GM19372 (cell line): ENCODE measurements around the gene ABCD4.
A peak's percentile ranks its signal among the peaks of the same experiment; 100 is the strongest.

Source experiments
- ATAC-seq: cut with Tn5 transposase; IDR thresholded peaks from one replicate; pipeline ENCODE4 v1.9.1; 2021; ENCODE audit warnings: mild to moderate bottlenecking, low read depth, moderate library complexity; ENCODE audit not compliant: unreplicated experiment

ABCD4 gene

DNA sequence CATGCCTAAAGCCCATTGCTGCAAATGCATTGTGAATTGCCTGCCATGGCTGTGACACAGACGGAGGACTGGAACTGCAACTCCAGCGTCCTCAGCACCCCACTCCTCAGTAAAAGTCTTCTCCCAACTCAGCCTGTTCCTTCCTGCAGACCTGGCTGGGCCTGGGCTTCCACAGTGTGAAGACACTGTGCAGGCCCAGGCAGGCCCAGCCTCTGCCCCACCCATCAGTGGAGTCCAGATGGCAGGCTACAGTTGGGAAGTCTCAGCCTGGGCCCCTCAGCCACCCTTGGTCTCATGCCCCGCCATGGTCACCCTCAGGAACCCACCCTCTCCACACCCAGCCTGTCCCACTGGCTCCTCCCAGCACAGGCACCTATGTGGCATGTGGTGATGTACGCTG, 41.4 kb downstream of the ABCD4 start:
- ATAC-seq: no peak

- ATAC-seq: no peak
Measured at GRCh38 chr14:74260525-74261233, 42.1 kb downstream of the ABCD4 start.

DNA sequence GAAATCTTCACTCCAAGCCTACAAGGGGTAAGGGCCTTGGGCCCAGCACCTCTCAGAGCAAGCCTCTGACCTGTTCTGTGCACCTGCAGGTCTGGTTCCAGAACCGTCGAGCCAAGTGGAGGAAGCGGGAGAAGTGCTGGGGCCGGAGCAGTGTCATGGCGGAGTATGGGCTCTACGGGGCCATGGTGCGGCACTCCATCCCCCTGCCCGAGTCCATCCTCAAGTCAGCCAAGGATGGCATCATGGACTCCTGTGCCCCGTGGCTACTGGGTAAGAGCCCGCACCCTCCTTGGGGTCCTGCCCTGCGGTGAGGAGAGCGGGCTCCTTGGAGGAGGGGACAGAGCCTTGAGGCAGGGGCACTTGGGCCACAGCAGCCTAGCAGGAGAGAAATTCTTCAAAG, 43.2 kb downstream of the ABCD4 start:
- ATAC-seq: no peak

DNA sequence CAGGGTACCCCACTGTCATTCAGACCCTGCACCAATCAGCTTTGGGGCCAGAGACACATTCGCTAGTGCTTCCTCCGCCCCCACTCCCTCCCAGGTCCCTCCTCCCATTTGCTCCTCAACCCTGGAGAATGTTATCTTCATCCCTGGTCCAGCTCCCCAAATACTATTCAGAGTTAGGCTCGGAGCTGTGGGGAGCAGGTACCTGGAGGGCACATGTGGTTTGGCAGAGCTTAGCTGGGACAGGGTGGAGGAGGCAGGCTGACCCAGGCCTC, 44.0 kb downstream of the ABCD4 start:
- ATAC-seq: no peak

GRCh38 chr14:74257941-74258763, 44.6 kb downstream of the ABCD4 start:
- ATAC-seq: no peak

DNA sequence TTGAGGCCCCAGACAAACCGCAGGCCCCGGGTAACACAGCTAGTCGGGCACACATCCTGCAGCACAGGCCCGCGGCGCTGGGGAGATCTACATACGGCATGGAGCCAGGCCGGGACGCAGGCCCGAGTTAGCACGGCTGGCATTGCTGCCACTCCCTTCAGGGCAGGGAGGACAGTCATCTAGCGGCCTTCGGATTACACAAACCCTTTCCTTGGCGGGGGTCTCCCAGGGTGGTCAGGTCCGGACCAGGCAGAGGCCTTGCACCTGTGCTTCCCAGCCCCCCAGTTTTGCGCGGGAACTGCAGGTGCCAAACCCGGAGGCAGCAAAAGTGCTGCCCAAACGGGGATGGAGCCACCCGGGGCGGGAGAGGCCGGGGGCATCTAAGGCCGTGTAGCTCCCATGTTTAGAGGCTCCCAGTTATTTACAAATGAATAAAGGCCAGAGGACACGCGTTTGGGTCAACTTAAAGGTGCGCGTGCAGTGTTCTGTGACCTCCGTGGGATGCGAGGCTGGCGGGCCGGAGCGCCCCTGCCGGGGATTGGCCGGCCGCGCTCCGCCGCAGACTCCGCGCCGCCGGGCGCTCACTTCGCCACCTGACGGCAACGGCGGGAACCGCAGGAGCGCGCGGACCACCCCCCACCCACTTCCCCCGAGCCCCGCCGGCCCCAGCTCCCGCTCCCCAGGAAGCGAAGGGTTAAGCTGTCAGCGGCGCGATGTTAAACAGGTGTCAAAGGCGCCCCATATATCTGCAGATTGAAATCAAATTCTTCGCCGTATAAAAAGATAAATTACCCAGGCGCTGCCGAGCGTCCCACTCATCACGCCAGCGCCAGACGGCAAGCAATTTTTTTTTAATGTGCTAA, 45.4 kb downstream of the ABCD4 start:
- peak; percentile 67 for ATAC-seq

DNA sequence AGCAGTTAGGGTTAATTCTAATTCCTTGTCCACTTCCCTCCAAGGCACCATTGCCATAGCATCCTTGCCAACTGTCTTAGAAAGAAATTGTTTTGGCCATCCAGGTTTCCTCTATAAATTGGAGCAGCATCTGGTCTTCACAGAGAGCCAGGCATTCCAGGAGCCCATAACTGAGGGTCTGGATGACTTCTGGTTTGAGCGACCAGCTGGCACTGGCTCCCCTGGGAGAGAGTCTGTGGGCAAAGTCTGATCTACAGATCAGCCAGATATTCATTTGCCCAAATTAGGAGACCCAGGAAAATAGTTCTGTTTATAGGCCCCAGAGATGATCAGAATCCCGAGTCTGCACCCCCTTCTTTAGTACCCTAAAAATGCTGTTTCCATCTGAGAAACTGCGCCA, 47.5 kb downstream of the ABCD4 start:
- no peak for ATAC-seq

DNA sequence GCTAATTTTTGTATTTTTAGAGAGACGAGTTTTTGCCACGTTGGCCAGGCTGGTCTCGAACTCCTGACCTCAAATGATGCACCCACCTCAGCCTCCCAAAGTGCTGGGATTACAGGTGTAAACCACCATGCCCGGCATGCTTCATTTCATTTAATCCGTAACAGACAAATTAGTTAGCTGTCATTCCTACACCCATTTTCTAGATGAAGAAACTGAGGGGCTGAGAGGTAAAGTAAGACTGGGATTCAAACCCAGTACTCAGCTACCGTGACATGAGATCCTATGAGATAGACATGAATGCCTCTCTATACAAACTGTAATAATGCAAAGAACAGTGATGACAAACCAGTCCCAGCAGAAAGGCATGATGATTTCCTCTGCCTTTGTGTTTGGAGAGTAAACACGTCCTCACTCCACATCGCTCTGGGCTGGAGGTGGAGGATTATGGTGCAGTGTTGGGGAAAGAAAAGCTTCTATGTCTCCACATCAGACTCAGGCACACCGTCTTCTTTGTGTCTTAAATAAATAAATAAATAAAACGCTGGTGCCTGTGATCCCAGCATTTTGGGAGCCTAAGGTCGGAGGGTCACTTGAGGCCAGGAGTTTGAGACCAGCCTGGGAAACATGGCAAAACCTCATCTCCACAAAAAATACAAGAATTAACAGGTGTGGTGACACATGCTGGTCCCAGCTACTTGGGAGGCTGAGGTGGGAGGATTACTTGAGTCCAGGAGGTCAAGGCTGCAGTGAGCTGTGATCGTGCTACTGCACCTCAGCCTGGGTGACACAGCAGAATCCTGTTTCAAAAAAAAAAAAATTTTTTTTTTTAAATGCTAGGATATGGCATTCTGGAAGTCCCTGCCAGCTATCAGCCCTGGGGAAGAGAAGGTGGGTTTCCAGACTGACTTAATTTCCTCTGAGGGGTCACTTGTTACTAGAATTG, 53.0 kb downstream of the ABCD4 start:
- no peak for ATAC-seq

DNA sequence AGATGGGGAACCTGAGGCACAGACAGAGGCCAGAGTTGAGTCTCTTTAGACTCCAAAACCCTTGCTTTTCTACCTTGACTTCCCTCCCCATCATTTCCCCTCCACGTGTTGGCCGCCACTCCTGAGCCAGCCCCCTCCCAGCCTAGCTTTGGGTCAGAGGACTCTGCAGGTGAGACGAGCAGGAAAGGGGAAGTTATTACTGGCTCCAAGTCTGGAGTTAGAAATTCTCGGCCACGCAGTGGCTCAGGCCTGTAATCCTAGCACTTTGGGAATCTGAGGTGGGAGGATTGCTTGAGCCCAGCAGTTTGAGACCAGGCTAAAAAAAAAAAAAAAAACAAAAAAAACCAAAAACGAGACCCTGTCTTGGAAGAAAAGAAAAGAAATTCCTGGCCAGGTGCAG, 54.7 kb downstream of the ABCD4 start:
- no peak for ATAC-seq

DNA sequence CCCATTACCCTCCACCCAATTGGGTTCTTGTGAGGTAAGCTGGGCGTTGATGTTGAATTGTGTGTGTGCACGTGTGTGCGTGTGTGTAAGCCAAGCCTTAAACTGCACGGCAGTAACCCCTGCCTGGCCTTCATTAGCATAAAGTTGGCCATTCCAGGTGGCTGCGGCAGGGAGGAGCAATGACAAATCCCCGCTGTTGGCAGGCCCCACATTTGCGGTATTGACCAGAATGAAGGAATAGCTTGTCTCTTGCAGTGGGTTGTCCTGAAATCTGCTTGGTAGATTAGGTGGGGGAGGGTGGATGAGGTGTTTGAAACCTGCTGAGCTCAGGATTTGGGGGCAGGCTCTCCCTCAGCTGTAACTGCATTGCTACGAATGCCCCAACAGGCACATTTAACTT, 56.2 kb downstream of the ABCD4 start:
- ATAC-seq: no peak

DNA sequence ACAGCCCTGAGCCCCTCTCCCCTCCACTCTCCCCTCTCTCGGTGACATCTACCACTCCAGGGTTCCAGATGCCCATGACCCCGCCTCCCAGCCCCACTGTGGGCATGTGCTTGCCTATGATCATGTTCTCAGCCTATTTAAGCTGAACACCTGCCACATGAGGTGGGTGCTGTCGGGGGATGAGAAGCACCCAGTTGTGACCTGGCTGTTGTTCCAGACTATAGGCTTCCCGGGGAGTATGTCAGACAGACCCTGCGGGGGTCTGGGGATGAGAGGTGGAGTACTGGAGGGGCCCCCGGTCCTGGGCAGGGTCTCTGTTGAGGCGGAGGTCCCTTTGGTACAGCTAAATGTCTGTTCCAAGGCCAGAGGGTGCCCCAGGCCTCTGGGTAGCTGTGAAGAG, 57.4 kb downstream of the ABCD4 start:
- ATAC-seq: no peak

DNA sequence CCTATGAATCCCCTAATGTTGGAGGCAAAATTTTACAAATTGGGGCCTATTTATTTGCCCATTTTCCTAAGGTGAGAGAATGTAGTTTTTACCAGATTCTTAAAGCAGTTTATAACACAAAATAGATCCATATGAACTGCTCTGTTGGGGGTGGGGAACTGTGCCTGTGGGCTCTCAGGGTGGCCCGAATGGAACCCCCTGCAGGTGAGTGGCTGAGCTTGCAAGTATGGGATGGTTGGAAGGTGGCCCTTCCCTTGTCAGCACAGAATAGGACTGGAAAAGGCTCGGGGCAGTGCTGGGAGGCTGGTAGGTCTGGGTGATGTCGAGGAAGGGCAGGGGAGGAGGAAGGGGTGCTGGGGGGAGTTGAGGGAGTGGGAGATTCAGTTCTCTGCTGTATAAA, 58.6 kb downstream of the ABCD4 start:
- no peak for ATAC-seq

GRCh38 chr14:74243051-74243450, 59.7 kb downstream of the ABCD4 start:
- ATAC-seq: no peak

DNA sequence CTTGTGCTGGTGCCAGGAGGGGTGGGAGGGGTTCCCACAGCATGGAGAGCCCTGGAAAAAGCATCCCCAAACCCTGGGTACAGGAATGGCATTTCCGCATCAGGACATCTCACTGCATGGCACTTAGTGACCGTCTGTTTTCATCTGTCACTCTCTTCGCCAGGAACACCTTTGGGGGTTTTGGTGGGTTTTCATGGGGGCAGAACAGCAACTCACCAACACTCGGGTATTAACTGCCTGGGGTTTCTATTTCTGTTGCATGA, 60.0 kb downstream of the ABCD4 start:
- no peak for ATAC-seq

DNA sequence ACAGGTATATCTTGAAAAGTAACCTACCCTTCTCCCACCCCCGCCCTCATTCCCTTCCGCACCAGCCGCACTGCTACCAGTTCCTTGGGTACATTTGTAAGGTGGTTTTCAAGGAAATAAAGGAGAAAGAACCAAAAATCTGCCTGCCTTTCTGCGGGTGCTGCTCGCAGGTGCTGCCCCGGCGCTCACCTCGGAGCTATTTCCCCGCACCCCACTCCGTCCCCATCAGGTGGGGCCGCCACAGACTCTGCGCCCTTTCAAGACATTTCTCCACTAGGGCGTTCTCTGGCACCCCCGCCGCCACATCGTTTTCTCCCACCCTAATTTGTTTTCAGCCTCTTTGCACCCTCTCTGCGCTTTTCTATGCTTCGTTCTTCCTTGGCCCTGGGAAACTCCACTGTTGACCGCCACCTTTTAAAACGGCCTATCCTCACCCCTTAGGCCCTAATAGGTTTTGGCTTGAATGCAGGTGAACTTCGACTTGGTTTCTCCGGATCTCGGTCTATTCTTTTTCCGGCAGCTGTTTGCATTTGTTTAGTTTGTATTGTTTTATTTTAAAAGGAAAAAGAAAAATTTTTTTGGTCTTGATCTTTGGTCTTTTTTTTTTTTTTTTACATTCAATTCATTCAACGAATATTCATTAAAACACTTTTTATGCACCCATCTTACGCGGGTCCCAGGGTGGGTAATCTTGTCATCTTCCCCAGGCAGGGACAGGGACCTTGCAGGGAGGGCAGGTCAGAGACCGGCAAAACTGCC, 60.5 kb downstream of the ABCD4 start:
- no peak for ATAC-seq

GRCh38 chr14:74241652-74242017, 61.1 kb downstream of the ABCD4 start:
- no peak for ATAC-seq

DNA sequence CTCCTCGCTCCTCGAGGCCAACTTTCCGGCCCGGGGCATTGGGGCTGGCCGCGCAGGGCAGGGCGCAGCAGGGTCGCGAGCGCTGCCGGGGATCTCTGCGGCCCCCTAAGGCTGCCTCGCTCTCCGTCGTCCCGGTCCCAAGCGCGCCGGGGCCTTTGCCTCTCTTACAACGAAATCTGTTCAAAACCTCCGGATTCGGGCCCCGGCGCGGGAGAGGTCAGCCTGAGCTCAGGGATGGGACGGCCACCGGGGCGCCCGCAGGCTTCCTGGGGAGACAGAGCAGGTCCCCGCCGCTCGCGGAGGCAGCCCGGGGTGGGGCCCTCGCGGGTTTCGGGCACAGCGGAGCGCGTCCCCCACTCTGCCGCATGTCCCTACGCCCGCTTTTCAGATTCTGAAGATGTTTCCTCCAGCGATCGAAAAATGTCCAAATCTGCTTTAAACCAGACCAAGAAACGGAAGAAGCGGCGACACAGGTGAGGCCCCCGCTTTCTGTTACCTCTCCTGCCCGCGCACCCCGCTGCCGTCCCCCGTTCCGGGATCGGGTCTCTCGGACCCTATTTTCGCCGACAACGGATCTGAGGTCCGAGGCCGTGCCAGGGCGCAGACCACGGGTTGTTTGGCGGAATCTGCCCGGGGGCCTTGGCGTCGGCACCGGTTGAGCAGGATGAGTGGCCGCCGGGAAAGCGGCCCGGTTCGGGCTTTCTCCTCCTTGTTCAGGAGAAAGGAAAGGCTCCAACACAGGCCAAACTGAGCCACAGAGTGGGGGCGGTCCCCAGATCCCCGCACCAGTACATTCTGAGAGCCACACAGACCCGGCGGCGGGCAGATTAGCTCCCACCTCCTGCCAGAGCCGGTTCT, 61.7 kb downstream of the ABCD4 start:
- no peak for ATAC-seq

- no peak for ATAC-seq
Measured at GRCh38 chr14:74239848-74240793, 62.6 kb downstream of the ABCD4 start.
